GM12875 (cell line): Measurements from ENCODE around the gene THSD4.
"Not testable (repeated sequence)": the region's sequence is repeated elsewhere in the genome, so short reads cannot be mapped to it uniquely, and the experiment has no call there.

ENCODE experiments used
- H3K4me3 ChIP-seq: one replicate; pipeline ENCODE4 v1.5.1; 2011; ENCODE audit warnings: low read depth, low read length, control low read depth
- CTCF ChIP-seq: IDR thresholded peaks from 2 replicates; pipeline ENCODE4 v1.5.1; 2011; ENCODE audit warnings: low read depth, mild to moderate bottlenecking, control low read depth, inconsistent platforms, low read length, moderate library complexity, borderline replicate concordance; ENCODE audit not compliant: insufficient read depth

The THSD4 gene

DNA sequence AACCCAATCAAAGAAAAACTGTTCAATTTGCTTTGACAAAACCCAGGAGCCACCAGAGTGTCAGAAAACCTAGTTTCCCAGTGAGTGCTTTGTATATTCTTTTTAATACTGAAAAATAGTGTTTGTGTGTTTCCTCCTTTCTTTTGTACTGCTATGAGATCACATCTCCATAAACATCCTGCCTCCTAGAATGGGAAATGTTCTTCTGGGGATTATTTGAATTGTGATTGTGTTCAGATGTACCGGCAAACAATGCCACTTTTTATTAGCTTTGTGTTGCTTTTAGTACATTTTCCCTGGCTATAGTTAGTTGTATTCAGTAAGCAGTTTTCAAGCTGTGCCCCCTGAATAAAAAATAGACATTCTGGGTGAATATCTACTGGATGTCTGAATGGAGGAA lies 547.0 kb downstream of the THSD4 start:
- no peak for TF ChIP-seq CTCF
- H3K4me3 ChIP-seq, result no peak overlapping the region

DNA sequence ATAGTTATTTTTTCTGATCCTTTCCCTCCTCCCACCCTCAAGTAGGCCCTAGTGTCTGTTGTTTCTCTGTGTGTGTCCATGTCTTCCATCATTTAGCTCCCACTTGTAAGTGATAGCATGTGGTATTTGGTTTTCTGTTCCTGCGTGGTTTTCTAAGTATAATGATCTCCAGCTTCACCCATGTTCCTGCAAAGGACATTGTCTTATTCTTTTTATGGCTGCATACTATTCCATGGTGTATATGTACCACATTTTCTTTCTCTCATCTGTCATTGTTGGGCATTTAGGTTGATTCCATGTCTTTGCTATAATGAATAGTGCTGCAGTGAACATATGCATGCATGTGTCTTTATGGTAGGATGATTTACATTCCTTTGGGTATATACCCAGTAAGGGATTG lies 549.4 kb downstream of the THSD4 start:
- H3K4me3 ChIP-seq, result no peak overlapping the region
- no peak for TF ChIP-seq CTCF

GRCh38 chr15:71666763-71667620 lies 551.7 kb downstream of the THSD4 start:
- H3K4me3 ChIP-seq, result no peak overlapping the region
- no peak for TF ChIP-seq CTCF

GRCh38 chr15:71669688-71670087 lies 554.4 kb downstream of the THSD4 start:
- no peak overlapping the region for H3K4me3 ChIP-seq
- no peak for TF ChIP-seq CTCF

GRCh38 chr15:71670222-71670621 lies 555.0 kb downstream of the THSD4 start:
- H3K4me3 ChIP-seq, result not testable (repeated sequence)

- no peak overlapping the region for H3K4me3 ChIP-seq
- no peak for TF ChIP-seq CTCF
Observed at GRCh38 chr15:71674354-71674753, 559.1 kb downstream of the THSD4 start.

GRCh38 chr15:71677352-71677751 lies 562.1 kb downstream of the THSD4 start:
- no peak for TF ChIP-seq CTCF
- no peak overlapping the region for H3K4me3 ChIP-seq
